GM23338 (cell line): ENCODE measurements around the gene RETNLB. TPM values are rescaled to one million over a fixed set of nuclear protein-coding genes. Genes with fewer than 3 reads are reported as not detected.

Experiments
- CREB1 ChIP-seq: fragments of 250-450 bp; sonication (Bioruptor Pico); IDR thresholded peaks from 2 replicates; pipeline ENCODE4 v1.5.0; 2020; ENCODE audit warnings: low read depth, mild to moderate bottlenecking, moderate library complexity
- POLR2AphosphoS5 ChIP-seq: IDR thresholded peaks from 2 replicates; pipeline ENCODE4 v1.6.1; 2016; ENCODE audit warnings: antibody characterized with exemption, low read depth
- ZNF114 ChIP-seq: fragments of 250-450 bp; sonication (Bioruptor Pico); IDR thresholded peaks from 2 replicates; pipeline ENCODE4 v1.5.0; 2020; ENCODE audit warnings: mild to moderate bottlenecking, moderate library complexity
- ZNF331 ChIP-seq: fragments of 250-450 bp; sonication (Bioruptor Pico); IDR thresholded peaks from 2 replicates; pipeline ENCODE4 v1.5.0; 2020; ENCODE audit warnings: low read depth, mild to moderate bottlenecking, moderate library complexity
- polyA plus RNA-seq: library from polyadenylated mRNA; unstranded; fragments of >200 nt; fragmentation: Nextera tagmentation; extraction: Ambion mirVana; gene quantifications from 2 replicates; pipeline ENCODE4 v1.2.1, GENCODE V29; 2016
- total RNA-seq: library from RNA; depleted of rRNA; stranded (reverse); fragments of >200 nt; shearing (Covaris generic); gene quantifications from 2 replicates; pipeline ENCODE4 v1.2.3, GENCODE V29; 2014
- TF ChIP-seq, protein P1 (sequence below): fragments of 250-450 bp; sonication (Bioruptor Pico); IDR thresholded peaks from 2 replicates; pipeline ENCODE4 v1.5.0; 2020; ENCODE audit warnings: mild to moderate bottlenecking, moderate library complexity
- TF ChIP-seq, protein P2 (sequence below): IDR thresholded peaks from one replicate; pipeline ENCODE4 v1.6.1; 2018; ENCODE audit warnings: antibody characterized with exemption; ENCODE audit not compliant: unreplicated experiment

RETNLB gene
- total and polyA plus RNA-seq, 2 experiments from 2014 or later = not detected

DNA sequence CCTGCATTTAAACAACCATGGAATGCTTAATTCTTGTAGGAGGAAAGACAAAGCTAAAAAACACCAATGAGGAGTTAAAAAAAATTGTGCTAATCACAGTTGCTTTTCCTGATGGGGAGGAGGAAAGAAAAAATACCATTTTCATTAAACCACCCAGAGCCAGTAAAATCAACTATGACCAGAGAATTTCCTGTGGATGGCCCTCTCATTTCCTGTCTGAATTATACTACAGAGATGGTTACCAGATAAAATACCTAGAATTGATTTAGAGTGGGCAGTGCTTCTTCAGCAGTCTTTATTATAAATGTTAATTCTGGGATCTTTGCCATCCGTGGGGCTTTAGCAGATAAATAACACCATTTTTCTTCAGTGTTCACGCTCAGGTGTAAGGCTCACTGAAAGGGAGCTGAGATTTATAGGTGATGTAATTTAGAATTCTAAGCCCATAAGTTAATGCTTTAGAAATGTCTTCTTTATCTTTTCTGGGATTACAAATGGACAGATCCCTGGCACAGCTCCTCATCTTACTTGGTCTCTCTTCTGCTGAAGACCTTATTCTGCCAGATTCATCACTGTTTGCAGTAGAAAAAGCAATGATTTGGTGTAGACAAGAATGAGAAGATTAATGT lies 37.9 kb downstream of the RETNLB start (continued):
- TF ChIP-seq, protein P1, sequence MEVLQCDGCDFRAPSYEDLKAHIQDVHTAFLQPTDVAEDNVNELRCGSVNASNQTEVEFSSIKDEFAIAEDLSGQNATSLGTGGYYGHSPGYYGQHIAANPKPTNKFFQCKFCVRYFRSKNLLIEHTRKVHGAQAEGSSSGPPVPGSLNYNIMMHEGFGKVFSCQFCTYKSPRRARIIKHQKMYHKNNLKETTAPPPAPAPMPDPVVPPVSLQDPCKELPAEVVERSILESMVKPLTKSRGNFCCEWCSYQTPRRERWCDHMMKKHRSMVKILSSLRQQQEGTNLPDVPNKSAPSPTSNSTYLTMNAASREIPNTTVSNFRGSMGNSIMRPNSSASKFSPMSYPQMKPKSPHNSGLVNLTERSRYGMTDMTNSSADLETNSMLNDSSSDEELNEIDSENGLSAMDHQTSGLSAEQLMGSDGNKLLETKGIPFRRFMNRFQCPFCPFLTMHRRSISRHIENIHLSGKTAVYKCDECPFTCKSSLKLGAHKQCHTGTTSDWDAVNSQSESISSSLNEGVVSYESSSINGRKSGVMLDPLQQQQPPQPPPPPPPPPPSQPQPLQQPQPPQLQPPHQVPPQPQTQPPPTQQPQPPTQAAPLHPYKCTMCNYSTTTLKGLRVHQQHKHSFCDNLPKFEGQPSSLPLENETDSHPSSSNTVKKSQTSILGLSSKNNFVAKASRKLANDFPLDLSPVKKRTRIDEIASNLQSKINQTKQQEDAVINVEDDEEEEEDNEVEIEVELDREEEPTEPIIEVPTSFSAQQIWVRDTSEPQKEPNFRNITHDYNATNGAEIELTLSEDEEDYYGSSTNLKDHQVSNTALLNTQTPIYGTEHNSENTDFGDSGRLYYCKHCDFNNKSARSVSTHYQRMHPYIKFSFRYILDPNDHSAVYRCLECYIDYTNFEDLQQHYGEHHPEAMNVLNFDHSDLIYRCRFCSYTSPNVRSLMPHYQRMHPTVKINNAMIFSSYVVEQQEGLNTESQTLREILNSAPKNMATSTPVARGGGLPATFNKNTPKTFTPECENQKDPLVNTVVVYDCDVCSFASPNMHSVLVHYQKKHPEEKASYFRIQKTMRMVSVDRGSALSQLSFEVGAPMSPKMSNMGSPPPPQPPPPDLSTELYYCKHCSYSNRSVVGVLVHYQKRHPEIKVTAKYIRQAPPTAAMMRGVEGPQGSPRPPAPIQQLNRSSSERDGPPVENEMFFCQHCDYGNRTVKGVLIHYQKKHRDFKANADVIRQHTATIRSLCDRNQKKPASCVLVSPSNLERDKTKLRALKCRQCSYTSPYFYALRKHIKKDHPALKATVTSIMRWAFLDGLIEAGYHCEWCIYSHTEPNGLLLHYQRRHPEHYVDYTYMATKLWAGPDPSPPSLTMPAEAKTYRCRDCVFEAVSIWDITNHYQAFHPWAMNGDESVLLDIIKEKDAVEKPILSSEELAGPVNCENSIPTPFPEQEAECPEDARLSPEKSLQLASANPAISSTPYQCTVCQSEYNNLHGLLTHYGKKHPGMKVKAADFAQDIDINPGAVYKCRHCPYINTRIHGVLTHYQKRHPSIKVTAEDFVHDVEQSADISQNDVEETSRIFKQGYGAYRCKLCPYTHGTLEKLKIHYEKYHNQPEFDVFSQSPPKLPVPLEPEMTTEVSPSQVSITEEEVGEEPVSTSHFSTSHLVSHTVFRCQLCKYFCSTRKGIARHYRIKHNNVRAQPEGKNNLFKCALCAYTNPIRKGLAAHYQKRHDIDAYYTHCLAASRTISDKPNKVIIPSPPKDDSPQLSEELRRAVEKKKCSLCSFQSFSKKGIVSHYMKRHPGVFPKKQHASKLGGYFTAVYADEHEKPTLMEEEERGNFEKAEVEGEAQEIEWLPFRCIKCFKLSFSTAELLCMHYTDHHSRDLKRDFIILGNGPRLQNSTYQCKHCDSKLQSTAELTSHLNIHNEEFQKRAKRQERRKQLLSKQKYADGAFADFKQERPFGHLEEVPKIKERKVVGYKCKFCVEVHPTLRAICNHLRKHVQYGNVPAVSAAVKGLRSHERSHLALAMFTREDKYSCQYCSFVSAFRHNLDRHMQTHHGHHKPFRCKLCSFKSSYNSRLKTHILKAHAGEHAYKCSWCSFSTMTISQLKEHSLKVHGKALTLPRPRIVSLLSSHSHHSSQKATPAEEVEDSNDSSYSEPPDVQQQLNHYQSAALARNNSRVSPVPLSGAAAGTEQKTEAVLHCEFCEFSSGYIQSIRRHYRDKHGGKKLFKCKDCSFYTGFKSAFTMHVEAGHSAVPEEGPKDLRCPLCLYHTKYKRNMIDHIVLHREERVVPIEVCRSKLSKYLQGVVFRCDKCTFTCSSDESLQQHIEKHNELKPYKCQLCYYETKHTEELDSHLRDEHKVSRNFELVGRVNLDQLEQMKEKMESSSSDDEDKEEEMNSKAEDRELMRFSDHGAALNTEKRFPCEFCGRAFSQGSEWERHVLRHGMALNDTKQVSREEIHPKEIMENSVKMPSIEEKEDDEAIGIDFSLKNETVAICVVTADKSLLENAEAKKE = no peak
- TF ChIP-seq ZNF331 (CRISPR knock-in tag) (no peak), POLR2AphosphoS5 (no peak), CREB1 (CRISPR knock-in tag) (no peak), ZNF114 (no peak)
- TF ChIP-seq, protein P2, sequence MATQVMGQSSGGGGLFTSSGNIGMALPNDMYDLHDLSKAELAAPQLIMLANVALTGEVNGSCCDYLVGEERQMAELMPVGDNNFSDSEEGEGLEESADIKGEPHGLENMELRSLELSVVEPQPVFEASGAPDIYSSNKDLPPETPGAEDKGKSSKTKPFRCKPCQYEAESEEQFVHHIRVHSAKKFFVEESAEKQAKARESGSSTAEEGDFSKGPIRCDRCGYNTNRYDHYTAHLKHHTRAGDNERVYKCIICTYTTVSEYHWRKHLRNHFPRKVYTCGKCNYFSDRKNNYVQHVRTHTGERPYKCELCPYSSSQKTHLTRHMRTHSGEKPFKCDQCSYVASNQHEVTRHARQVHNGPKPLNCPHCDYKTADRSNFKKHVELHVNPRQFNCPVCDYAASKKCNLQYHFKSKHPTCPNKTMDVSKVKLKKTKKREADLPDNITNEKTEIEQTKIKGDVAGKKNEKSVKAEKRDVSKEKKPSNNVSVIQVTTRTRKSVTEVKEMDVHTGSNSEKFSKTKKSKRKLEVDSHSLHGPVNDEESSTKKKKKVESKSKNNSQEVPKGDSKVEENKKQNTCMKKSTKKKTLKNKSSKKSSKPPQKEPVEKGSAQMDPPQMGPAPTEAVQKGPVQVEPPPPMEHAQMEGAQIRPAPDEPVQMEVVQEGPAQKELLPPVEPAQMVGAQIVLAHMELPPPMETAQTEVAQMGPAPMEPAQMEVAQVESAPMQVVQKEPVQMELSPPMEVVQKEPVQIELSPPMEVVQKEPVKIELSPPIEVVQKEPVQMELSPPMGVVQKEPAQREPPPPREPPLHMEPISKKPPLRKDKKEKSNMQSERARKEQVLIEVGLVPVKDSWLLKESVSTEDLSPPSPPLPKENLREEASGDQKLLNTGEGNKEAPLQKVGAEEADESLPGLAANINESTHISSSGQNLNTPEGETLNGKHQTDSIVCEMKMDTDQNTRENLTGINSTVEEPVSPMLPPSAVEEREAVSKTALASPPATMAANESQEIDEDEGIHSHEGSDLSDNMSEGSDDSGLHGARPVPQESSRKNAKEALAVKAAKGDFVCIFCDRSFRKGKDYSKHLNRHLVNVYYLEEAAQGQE = no peak
